Peyer's patch (tissue), 4 donors: ENCODE results near the gene DHRSX.
"Not testable (repeated sequence)": the region's sequence is repeated elsewhere in the genome, so short reads cannot be mapped to it uniquely, and the experiment has no call there.

ENCODE experiments used
- POLR2A ChIP-seq, 2 donors: fragments of 450-650 bp; IDR thresholded peaks; one replicate each; pipeline ENCODE4 v1.5.1; 2017; ENCODE audit warnings: antibody characterized with exemption in 2 of 2, mild to moderate bottlenecking in 2 of 2, moderate library complexity in 2 of 2
- TF ChIP-seq, protein P1 (sequence below), 6 experiments: fragments of 450-650 bp in 4 of 6; fragments of 200-600 bp in 2 of 6; sonication (generic) in 1 of 6; IDR thresholded peaks; one replicate each; pipeline ENCODE4 v1.5.1; 2017 to 2019; ENCODE audit warnings: antibody characterized with exemption in 6 of 6, mild to moderate bottlenecking in 3 of 6, moderate library complexity in 1 of 6

- not testable (repeated sequence) for TF ChIP-seq POLR2A (IDR thresholded peaks at IDR 0.05)
- TF ChIP-seq, protein P1, sequence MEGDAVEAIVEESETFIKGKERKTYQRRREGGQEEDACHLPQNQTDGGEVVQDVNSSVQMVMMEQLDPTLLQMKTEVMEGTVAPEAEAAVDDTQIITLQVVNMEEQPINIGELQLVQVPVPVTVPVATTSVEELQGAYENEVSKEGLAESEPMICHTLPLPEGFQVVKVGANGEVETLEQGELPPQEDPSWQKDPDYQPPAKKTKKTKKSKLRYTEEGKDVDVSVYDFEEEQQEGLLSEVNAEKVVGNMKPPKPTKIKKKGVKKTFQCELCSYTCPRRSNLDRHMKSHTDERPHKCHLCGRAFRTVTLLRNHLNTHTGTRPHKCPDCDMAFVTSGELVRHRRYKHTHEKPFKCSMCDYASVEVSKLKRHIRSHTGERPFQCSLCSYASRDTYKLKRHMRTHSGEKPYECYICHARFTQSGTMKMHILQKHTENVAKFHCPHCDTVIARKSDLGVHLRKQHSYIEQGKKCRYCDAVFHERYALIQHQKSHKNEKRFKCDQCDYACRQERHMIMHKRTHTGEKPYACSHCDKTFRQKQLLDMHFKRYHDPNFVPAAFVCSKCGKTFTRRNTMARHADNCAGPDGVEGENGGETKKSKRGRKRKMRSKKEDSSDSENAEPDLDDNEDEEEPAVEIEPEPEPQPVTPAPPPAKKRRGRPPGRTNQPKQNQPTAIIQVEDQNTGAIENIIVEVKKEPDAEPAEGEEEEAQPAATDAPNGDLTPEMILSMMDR (IDR thresholded peaks at IDR 0.05) = not testable (repeated sequence)
Observed at GRCh38 chrX:2477313-2477712, 23.5 kb downstream of the DHRSX start.
